Amniotic stem cell (primary cell): ENCODE results near the gene SLC44A4.
A peak's percentile ranks its signal among the peaks of the same experiment; 100 is the strongest.
"Not testable (repeated sequence)": the region's sequence is repeated elsewhere in the genome, so short reads cannot be mapped to it uniquely, and the experiment has no call there.

Experiments
- DNase-seq: peaks from one replicate; lab custom pipeline; 2025; lab: John Stamatoyannopoulos, UW

Gene SLC44A4

DNA sequence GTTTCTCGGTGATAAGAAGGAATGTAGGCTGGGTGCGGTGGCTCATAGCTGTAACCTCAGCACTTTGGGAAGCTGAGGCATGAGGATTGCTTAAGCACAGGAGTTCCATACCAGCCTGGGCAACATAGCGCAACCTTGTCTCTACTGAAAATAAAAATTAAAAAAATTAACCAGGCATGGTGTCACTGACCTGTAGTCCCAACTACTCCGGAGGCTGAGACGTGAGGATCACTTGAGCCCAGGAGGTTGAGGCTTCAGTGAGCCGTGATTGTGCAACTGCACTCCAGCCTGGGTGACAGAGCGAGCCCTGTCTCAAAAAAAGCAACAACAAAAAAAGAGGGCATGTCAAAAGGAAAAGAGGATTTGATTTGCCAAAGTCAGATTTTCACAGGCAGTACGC lies 20.1 kb downstream of the SLC44A4 start:
- no peak for DNase-seq

DNA sequence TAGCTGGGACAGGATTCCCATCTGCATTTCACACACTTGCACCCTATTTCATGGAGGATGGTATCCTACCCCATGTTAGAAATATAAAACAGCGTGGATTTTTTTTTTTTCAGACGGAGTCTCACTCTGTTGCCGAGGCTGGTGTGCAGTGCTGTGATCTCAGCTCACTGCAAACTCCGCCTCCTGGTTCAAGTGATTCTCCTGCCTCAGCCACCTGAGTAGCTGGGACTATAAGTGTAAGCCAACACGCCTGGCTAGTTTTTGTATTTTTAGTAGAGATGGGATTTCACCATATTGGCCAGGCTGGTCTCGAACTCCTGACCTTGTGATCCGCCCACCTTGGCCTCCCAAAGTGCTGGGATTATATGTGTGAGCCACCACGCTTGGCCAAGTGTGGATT lies 21.0 kb downstream of the SLC44A4 start:
- not testable (repeated sequence) for DNase-seq

DNA sequence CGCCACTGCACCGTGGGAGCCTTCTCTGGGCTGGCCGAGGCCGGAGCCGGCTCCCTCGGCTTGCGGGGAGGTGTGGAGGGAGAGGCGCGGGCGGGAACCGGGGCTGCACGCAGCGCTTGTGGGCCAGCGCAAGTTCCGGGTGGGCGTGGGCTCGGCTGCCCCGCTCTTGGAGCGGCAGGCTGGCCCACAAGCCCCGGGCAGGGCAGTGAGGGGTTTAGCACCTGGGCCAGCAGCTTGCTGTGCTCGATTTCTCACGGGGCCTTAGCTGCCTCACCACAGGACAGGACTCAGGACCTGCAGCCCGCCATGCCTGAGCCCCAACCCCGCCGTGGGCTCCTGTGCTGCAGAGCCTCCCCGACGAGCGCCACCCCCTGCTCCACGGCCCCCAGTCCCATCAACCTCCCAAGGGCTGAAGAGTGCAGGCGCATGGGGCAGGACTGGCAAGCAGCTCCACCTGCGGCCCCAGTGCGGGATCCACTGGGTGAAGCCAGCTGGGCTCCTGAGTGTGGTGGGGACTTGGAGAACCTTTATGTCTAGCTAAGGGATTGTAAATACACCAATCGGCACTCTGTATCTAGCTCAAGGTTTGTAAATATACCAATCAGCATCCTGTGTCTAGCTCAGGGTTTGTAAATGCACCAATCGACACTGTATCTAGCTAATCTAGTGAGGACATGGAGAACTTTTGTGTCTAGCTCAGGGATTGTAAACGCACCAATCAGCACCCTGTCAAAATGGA lies 26.6 kb downstream of the SLC44A4 start:
- DNase-seq = not testable (repeated sequence)

DNA sequence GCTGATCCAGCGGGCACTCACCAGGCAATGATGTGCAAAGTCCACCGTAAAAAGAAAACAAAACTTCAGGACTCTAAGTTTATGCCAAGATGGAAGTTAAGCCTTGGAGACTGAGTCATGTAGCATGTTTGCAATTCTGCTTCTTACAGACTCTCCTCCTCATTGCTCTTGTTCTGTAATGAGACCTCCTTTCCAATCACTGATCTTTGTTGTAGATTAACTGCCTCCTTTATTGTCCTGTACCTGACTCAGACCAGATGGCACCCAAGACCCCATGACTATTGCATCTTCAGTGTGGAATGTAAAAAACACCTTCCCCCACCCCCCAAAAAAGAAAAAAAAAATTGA lies 27.3 kb downstream of the SLC44A4 start:
- no peak for DNase-seq

DNA sequence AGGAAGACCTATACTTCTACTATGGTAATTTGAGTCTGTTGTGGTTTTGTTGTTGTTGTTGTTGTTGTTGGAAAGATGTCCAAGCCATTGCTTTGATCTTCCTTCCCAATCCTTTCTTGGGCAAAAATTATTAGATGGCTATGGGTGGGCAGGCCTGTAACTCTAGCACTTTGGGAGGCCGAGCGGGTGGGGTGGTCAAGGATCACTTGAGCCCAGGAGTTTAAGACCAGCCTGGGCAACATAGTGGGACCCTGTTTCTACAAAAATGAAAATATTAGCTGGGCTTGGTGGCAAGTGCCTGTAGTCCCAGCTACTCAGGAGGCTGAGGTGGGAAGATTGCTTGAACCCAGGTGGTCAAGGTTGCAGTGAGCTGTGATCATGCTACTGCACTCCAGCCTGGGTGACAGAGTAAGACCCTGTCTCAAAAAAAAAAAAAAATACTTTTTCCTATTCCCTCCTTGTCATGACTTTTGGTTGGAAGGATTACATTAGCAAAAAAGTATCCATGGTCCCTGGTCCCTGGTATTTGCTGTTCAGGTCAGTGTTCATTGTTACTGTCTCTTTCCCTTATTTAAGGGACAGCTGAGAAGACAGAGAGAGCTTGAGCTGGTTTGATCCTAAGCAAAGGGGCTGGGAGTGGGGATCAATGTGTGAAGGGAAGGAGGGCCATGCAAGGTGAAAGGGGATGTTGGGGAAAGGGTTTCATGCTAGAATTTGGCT lies 27.9 kb downstream of the SLC44A4 start:
- no peak for DNase-seq

DNA sequence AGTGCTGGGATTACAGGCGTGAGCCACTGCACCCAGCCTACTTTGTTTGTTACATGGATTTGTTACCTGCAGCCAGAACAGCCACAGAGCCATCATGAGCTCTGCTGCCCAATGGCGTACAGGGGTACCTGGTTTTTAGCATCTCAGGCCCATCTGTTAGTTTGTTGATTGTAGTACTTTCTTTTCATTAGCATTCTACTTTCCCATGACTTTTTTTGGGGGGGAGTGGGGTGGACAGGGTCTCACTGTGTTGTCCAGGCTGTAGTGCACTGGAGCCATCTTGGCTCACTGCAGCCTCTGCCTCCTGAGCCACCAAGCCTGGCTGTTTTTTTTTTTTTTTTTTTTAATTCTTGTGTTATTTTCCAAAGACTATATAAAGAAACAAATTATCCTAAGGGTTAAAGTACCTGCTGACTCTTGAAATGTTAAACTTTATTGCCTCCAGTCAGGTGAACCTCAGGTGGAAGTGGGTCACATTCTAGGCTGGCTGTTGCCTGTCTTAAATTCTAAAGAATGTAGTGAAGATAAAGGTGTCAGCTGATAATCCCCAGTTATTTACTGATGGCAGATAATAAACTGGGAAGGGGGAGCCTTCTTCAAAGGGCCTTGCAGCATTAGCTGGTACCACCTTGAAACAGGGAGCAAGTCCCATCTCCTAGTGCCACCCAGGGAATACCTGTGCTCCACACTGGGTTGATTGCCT lies 31.4 kb downstream of the SLC44A4 start:
- DNase-seq = no peak

DNA sequence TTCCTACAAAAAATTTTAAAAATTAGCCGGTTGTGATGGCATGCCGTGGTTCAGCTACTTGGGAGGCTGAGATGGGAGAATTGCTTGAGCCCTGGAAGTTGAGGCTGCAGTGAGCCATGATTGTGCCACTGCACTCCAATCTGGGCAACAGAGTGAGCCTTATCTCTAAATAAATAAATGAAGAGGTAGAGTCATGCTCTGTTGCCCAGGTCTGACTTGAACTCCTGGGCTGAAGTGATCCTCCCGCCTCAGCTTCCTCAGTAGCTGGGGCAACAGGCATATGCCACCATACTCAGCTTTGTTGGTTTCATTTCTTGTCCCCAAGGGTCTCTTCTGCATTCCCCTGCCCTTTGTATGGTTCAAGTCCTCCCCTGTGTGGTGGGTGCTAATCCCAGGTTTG lies 34.3 kb downstream of the SLC44A4 start:
- no peak for DNase-seq

DNA sequence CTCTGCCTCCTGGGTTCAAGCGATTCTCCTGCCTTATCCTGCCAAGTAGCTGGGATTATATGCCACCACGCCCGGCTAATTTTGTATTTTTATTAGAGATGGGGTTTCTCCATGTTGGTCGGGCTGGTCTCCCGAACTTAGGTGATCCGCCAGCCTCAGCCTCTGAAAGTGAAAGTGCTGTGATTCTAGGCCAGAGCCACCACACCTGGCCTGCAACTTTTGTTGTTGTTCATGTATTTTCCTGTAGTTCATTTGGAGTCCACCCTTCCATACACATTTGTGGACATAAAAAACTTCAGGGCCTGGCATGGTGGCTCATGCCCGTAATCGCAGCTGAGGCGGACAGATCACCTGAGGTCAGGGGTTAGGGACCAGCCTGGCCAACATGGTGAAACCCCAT lies 36.7 kb downstream of the SLC44A4 start:
- DNase-seq = no peak

DNA sequence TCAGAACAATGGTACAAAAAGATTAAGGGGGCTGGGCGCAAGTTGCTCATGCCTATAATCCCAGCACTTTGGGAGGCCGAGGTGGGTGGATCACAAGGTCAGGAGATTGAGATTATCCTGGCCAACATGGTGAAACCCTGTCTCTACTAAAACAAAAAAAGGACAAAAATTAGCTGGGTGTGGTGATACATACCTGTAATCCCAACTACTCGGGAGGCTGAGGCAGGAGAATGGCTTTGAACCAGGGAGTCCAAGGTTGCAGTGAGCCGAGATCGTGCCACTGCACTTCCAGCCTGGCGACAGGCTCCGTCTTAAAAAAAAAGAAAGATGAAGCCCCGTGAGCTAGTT lies 39.0 kb downstream of the SLC44A4 start:
- DNase-seq = not testable (repeated sequence)

DNA sequence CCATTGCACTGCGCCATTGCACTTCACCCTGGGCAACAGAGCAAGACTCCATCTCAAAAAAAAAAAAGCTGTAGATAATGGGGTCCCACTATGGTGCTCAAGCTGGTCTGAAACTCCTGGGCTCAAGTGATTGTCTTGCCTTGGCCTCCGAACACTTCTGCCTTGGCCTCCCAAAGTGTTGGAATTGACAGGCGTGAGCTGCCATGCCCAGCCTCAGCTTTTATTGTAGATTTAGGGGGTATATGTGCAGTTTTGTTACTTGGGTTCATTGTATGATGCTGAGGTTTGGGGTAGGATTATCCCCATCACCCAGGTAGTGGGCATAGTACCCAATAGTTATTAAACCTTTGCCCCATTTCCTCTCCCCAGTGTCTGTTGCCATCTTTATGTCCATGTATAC lies 39.8 kb downstream of the SLC44A4 start:
- DNase-seq = no peak

DNA sequence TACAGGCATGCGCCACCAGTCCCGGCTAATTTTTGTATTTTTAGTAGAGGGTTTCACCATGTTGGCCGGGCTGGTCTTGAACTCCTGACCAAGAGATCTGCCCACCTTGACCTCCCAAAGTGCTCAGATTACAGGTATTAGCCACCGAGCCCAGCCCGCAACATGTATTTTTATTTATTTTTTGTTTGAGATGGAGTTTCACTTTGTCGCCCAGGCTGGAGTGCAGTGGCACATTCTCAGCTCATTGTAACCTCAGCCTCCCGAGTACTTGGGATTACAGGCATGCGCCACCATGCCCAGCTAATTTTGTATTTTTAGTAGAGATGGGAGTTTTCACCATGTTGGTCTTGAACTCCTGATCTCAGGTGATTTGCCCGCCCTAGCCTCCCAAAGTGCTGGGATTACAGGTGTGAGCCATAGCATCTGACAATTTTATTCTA lies 40.7 kb downstream of the SLC44A4 start:
- DNase-seq = not testable (repeated sequence)

DNA sequence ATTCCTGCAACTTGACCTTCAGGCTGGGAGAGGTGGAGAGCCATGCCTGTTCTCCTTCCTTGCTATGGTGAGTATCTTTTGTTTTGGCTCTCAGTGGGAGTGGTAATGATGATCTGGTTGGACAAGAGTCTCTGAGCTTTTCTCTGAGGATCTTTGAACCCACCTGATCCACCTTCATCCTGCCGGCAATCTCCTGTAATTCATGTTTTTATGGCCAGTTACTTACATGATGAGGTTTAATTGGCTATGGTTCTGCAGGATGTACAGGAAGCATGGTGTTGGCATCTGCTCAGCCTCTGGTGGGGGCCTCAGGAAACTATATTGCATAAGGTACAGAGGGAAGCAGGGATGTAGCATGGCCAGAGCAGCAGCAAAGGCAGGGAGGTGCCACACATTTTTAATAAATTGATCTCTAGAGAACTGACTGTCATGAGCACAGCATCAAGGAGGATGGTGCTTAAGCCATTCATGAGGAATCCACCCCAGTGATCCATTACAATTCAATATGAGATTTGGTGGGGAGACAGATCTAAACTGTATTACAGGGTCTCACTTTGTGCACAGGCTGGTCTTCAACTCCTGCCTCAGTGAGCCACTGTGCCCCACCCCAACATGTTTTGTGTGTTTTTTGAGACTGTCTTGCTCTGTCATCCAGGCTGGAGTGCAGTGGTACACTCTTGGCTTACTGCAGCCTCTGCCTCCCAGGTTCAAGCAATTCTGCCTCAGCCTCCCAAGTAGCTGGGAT lies 41.3 kb downstream of the SLC44A4 start:
- no peak for DNase-seq

DNA sequence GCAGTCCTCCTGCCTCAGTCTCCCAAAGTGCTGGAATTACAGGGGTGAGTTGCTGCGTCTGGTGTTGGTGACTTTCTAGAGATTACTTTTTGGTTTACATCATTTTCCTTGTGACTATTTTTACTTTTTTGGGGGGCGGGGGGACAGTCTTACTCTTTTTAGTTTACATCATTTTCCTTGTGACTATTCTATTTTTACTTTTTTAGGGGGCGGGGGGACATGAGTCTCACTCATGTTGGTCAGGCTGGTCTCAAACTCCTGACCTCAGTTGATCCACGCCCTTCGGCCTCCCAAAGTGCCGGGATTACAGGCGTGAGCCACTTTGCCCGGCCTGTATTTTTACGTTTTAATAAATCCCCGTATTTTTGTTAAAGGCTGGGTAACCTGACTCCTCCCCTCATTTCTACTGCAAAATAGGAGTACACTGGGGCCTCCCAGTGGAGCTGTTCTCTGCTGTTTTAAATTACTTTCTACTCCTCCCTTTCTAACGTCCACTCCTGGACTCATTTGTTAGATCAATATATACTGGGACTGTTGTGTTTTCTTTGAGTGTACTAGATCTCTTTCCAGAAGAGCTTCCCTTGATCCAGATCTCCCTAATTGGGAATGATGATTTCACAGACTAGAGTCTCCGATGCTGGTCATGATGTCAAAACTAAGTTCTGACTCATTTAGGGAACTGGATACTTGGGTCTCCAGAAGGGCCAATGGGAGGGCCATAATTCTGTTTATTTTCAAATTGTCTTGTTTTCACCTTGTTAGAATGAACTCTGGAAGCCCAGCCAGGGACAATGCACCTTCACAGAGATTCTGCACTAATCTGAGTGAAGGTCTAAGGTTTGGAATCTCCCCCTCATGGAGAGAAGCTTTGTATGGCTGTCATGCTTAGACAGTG lies 42.1 kb downstream of the SLC44A4 start:
- no peak for DNase-seq

DNA sequence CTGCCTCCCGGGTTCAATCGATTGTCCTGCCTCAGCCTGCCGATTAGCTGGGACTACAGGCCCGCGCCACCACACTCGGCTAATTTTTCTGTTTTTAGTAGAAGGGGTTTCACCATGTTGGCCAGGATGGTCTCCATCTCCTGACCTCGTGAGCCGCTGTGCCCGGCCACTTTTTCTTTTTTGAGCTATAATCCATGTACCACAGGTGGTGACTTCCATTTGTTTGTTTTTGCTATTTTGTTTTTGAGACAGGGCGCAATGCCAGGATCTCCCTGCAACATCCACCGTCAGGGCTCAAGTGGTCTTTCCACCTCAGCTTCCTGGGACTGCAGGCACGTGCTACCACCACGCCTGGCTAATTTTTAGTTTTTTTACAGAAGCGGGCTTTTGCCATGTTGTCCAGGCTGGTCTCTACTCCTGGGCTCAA lies 42.7 kb downstream of the SLC44A4 start:
- no peak for DNase-seq

DNA sequence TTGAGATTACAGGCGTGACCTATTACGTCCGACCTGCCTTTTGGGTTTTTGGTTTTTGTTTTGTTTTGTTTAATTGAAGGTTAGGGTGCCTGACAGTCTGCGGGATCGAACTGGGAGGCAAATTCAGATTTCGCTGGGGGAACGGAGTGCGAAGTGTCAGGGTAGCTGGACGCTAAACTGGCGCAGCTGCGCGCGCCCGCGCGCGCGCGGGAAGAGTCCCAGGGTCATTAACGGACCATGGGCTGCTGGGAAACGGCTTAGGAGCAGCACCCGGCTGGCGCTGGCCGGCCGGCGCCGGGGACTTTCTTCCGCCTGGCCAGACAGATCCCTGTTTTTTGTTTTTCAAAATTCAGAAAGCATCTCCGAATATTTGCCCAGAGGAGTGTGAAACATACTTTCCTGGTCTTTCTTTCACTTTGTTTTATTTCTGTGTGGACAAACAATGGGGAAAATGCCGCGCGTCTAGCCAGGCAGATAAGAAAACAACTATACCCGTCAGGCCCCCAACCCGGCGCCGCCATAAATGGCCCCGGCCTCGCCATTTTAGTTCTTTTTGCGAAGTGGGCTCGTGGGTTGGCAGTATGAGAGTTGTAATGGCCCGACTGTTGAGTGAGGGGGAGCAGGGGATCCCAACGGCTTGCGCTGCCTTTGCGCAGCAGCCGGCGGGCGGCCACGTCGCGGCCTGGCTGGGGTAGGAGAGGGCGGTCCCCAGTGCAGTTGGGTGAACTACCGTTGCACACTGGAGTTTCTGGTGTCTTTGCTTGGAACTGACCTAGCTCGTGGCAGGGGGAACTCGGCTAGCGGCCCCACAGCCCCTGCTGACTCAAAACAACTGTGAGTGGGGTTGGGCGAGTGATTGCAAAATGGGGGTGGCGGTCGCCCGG lies 44.2 kb downstream of the SLC44A4 start:
- DNase-seq = peak; percentile 73

DNA sequence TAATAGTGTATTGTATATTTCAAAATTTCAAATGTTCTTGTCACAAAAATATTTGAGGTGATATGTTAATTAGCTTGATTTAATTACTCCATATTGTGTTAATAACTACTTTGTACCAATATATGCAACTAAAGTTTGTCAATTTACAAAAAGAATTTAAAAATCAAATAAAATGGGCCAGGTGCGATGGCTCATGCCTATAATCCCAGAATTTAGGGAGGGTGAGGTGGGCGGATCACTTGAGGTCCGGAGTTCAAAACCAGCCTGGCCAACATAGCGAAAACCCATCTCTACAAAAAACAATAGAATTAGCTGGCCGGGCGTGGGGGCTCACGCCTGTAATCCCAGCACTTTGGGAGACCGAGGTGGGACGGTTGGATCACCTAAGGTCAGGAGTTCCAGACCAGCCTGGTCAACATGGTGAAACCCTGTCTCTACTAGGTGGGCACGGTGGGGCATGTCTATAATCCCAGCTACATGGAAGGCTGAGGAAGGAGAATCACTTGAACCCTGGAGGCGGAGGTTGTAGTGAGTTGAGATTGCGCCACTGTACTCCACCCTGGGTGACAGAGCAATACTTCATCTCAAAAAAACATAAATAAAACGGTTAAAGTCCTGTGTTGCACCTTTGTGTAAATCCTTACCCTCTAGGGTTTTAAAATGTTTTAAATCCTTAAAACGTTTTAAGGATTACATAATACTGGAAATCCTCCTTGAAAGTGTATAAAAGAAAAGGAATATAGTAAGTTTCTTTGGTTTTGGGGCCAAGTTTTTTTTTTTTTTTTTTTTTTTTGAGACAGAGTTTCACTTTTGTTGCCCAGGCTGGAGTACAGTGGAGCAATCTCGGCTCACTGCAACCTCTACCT lies 47.2 kb downstream of the SLC44A4 start:
- no peak for DNase-seq

DNA sequence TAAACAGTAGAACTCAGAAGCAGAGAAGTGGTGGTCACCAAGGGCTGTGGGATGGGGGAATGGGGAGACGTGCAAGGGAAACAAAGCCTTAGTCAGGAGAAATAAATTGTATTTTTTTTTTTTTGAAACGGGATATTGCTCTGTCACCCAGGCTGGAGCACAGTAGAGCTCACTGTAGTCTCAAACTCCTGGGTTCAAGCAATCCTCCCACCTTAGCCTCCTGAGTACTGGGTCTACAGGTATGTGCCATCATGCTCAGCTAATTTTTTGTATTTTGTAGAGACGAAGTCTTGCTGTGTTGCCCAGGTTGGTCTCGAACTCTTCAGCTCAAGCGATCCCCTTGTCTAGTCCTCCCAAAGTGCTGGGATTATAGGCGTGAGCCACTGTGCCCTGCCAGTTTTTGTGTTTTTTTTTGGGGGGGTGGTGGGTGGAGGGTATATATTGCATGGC lies 47.9 kb downstream of the SLC44A4 start:
- no peak for DNase-seq

DNA sequence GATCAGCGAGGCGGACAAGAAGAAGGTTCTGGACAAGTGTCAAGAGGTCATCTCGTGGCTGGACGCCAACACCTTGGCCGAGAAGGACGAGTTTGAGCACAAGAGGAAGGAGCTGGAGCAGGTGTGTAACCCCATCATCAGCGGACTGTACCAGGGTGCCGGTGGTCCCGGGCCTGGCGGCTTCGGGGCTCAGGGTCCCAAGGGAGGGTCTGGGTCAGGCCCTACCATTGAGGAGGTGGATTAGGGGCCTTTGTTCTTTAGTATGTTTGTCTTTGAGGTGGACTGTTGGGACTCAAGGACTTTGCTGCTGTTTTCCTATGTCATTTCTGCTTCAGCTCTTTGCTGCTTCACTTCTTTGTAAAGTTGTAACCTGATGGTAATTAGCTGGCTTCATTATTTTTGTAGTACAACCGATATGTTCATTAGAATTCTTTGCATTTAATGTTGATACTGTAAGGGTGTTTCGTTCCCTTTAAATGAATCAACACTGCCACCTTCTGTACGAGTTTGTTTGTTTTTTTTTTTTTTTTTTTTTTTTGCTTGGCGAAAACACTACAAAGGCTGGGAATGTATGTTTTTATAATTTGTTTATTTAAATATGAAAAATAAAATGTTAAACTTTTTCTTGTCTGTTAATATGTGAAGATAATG lies 49.0 kb downstream of the SLC44A4 start:
- DNase-seq = no peak
